Memory B cell (primary cell): ENCODE data around the gene NAV1.
"Not testable (repeated sequence)": the region's sequence is repeated elsewhere in the genome, so short reads cannot be mapped to it uniquely, and the experiment has no call there.

Experiments
- ATAC-seq: fragments of 150-1000 bp; cut with Tn5 transposase; 2 replicates; pipeline ENCODE4 v1.10.0; 2021; ENCODE audit warnings: low read depth, mild to moderate bottlenecking, moderate library complexity
- DNase-seq, 2 donors: peaks; one replicate each; pipeline ENCODE4 v3.0.0; 2022; ENCODE audit warnings: low spot score in 2 of 2
- H3K27ac Mint-ChIP-seq: one replicate; pipeline ENCODE4 v1.8.0; 2022; ENCODE audit warnings: mild to moderate bottlenecking, moderate library complexity, mixed read lengths
- H3K27me3 Mint-ChIP-seq: one replicate; pipeline ENCODE4 v1.8.0; 2022; ENCODE audit warnings: mixed read lengths
- H3K36me3 Mint-ChIP-seq: one replicate; pipeline ENCODE4 v1.8.0; 2022; ENCODE audit warnings: mild to moderate bottlenecking, mixed read lengths
- H3K4me1 Mint-ChIP-seq: one replicate; pipeline ENCODE4 v1.8.0; 2022; ENCODE audit warnings: mixed read lengths
- H3K4me3 Mint-ChIP-seq: one replicate; pipeline ENCODE4 v1.8.0; 2022; ENCODE audit warnings: mild to moderate bottlenecking, moderate library complexity, mixed read lengths
- H3K9me3 Mint-ChIP-seq: one replicate; pipeline ENCODE4 v1.8.0; 2022; ENCODE audit warnings: mixed read lengths

Gene NAV1

GRCh38 chr1:201510734-201511133 is 28.2 kb upstream of the NAV1 start:
- no peak for DNase-seq
- Mint-ChIP-seq H3K4me3 (no peak overlapping the region), H3K9me3 (no peaks in the 10 kb centered on the region), H3K4me1 (peaks cover 21% of the 10 kb centered on the region), H3K36me3 (peaks cover 10% of the 10 kb centered on the region), H3K27me3 (no peaks in the 10 kb centered on the region), H3K27ac (no peak overlapping the region)
- ATAC-seq, result no peak

GRCh38 chr1:201511396-201511940 is 27.5 kb upstream of the NAV1 start:
- Mint-ChIP-seq H3K27ac (no peak overlapping the region), H3K4me3 (no peak overlapping the region), H3K4me1 (peaks cover 16% of the 10 kb centered on the region), H3K9me3 (no peaks in the 10 kb centered on the region), H3K27me3 (no peaks in the 10 kb centered on the region), H3K36me3 (peaks cover 12% of the 10 kb centered on the region)
- DNase-seq (no peak), ATAC-seq (no peak)

- H3K36me3 Mint-ChIP-seq, result peaks cover 14% of the 10 kb centered on the region
- peaks cover 18% of the 10 kb centered on the region for H3K4me1 Mint-ChIP-seq
- H3K27ac Mint-ChIP-seq, result no peak overlapping the region
- no peaks in the 10 kb centered on the region for H3K9me3 Mint-ChIP-seq
- ATAC-seq (no peak), DNase-seq (no peak)
- H3K4me3 Mint-ChIP-seq, result no peak overlapping the region
- H3K27me3 Mint-ChIP-seq, result no peaks in the 10 kb centered on the region
Measured at GRCh38 chr1:201511941-201512539, 26.9 kb upstream of the NAV1 start.

- Mint-ChIP-seq H3K4me1 (peaks cover 14% of the 10 kb centered on the region), H3K27ac (no peak overlapping the region), H3K27me3 (no peaks in the 10 kb centered on the region), H3K36me3 (peaks cover 16% of the 10 kb centered on the region), H3K9me3 (no peaks in the 10 kb centered on the region), H3K4me3 (no peak overlapping the region)
- DNase-seq, result no peak
- no peak for ATAC-seq
Measured at GRCh38 chr1:201513498-201514243, 25.3 kb upstream of the NAV1 start.

GRCh38 chr1:201514466-201514865 is 24.5 kb upstream of the NAV1 start:
- H3K27me3 Mint-ChIP-seq, result no peaks in the 10 kb centered on the region
- H3K4me3 Mint-ChIP-seq, result no peak overlapping the region
- no peak for DNase-seq
- H3K27ac Mint-ChIP-seq, result no peak overlapping the region
- H3K9me3 Mint-ChIP-seq, result no peaks in the 10 kb centered on the region
- peaks cover 11% of the 10 kb centered on the region for H3K4me1 Mint-ChIP-seq
- ATAC-seq, result no peak
- H3K36me3 Mint-ChIP-seq, result peaks cover 16% of the 10 kb centered on the region

DNA sequence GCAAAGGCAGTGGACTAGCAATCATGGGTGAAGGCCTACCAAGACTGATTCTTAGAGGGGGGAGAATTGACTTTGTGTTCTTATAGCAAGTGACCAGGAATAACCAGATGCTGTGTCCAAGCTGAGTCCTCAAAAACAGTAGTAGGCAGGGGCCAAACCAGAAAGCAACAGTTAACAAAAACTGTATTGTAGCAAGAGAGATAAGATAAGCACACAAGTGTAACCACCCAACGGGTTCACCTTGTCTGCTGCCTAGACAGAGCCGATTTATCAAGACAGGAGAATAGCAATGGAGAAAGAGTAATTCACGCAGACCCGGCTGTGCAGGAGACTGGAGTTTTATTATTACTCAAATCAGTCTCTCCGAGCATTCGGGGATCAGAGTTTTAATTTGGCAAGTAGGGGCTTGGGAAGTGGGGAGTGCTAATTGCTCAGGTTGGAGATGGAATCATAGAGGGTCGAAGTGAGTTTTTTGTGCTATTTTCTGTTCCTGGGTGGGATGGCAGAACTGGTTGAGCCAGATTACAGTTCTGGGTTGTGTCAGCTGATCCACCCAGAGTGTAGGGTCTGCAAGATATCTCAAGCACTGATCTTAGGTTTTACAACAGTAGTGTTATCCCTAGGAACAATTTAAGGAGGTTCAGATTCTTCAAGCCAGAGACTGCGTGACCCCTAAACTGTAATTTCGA is 23.7 kb upstream of the NAV1 start:
- H3K27me3 Mint-ChIP-seq, result no peaks in the 10 kb centered on the region
- no peak overlapping the region for H3K27ac Mint-ChIP-seq
- H3K4me1 Mint-ChIP-seq, result peaks cover 5% of the 10 kb centered on the region
- no peak for DNase-seq
- H3K9me3 Mint-ChIP-seq, result no peaks in the 10 kb centered on the region
- peaks cover 16% of the 10 kb centered on the region for H3K36me3 Mint-ChIP-seq
- no peak overlapping the region for H3K4me3 Mint-ChIP-seq
- ATAC-seq, result no peak

GRCh38 chr1:201515895-201516294 is 23.0 kb upstream of the NAV1 start:
- H3K27me3 Mint-ChIP-seq, result no peaks in the 10 kb centered on the region
- no peaks in the 10 kb centered on the region for H3K9me3 Mint-ChIP-seq
- H3K4me3 Mint-ChIP-seq, result no peak overlapping the region
- no peak overlapping the region for H3K27ac Mint-ChIP-seq
- H3K36me3 Mint-ChIP-seq, result peaks cover 16% of the 10 kb centered on the region
- no peak for ATAC-seq
- peaks cover 5% of the 10 kb centered on the region for H3K4me1 Mint-ChIP-seq
- DNase-seq, result no peak

DNA sequence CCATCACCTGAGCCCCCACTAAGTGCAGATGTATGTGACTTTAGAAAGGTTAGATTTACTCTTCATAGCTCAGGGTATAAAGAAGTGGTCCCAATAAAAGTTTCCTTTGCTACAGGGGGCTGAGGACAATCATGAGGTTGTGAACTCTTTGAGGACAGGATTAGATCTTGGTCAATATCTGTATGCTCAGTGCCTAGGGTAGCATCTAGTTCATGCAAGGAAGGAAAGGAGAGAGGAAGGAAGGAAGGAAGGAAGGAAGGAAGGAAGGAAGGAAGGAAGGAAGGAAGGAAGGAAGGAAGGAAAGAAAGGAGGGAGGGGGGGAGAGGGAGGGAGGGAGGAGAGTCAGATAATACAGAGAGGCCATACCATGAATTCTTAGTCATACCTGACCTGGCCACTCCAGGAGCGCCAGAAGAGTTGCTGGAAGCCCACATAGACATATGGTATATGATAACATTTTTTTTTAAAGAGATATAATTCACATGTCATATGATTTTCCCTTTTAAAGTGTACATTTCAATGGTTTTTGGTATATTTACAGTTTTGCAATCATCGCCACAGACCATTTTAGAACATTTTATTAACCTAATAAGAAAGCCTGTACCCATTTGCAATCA is 22.3 kb upstream of the NAV1 start:
- DNase-seq (no peak), ATAC-seq (no peak)
- peaks cover 5% of the 10 kb centered on the region for H3K4me1 Mint-ChIP-seq
- H3K4me3 Mint-ChIP-seq, result no peak overlapping the region
- H3K27me3 Mint-ChIP-seq, result no peaks in the 10 kb centered on the region
- H3K9me3 Mint-ChIP-seq, result no peaks in the 10 kb centered on the region
- H3K36me3 Mint-ChIP-seq, result peaks cover 19% of the 10 kb centered on the region
- no peak overlapping the region for H3K27ac Mint-ChIP-seq

GRCh38 chr1:201517631-201518030 is 21.3 kb upstream of the NAV1 start:
- ATAC-seq (no peak), DNase-seq (no peak)
- H3K9me3 Mint-ChIP-seq, result no peaks in the 10 kb centered on the region
- H3K27me3 Mint-ChIP-seq, result no peaks in the 10 kb centered on the region
- peaks cover 25% of the 10 kb centered on the region for H3K36me3 Mint-ChIP-seq
- peaks cover 3% of the 10 kb centered on the region for H3K4me1 Mint-ChIP-seq
- no peak overlapping the region for H3K27ac Mint-ChIP-seq
- H3K4me3 Mint-ChIP-seq, result no peak overlapping the region

- Mint-ChIP-seq H3K4me3 (no peak overlapping the region), H3K9me3 (no peaks in the 10 kb centered on the region), H3K4me1 (peaks cover 3% of the 10 kb centered on the region), H3K36me3 (peaks cover 25% of the 10 kb centered on the region), H3K27ac (no peak overlapping the region), H3K27me3 (no peaks in the 10 kb centered on the region)
- DNase-seq (no peak), ATAC-seq (no peak)
Measured at GRCh38 chr1:201518071-201518470, 20.9 kb upstream of the NAV1 start.

GRCh38 chr1:201520046-201520575 is 18.8 kb upstream of the NAV1 start:
- not testable (repeated sequence) for H3K27ac Mint-ChIP-seq, H3K4me1 Mint-ChIP-seq, H3K27me3 Mint-ChIP-seq, H3K9me3 Mint-ChIP-seq, ATAC-seq, DNase-seq, H3K4me3 Mint-ChIP-seq
- peaks cover 23% of the 10 kb centered on the region for H3K36me3 Mint-ChIP-seq

DNA sequence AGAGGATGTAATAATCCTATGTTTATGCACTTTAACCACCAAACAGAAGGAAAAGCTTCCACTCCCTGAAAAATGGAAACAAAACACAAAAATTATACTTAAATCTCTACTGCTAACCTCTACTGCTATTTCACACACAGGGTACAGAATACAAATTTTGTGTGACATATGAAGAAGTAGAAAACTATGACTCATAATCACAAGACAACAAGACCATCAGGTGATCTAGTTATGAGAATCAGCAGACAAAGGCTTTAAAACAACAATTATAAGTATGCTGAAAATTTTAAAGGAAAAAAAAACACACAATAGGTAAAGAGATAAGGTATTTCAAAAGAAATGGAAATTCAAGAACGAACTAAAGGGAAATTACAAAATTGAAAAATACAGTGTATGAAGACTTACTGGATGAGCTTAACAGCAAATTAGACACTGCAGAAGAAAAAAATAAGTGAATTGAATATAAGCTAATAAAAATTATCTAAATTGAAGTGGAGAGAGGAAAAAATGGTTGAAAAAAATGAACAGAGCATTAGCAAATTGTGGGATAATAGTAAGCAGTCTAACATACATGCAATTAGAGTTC is 13.6 kb upstream of the NAV1 start:
- Mint-ChIP-seq H3K9me3 (peaks cover 3% of the 10 kb centered on the region), H3K4me1 (no peaks in the 10 kb centered on the region), H3K27me3 (no peaks in the 10 kb centered on the region), H3K27ac (no peak overlapping the region), H3K36me3 (peaks cover 20% of the 10 kb centered on the region), H3K4me3 (peak overlapping the region; percentile 6)
- DNase-seq, result no peak
- no peak for ATAC-seq

GRCh38 chr1:201527879-201528278 is 11.0 kb upstream of the NAV1 start:
- peaks cover 25% of the 10 kb centered on the region for H3K36me3 Mint-ChIP-seq
- no peak overlapping the region for H3K27ac Mint-ChIP-seq
- no peak overlapping the region for H3K4me3 Mint-ChIP-seq
- no peak for ATAC-seq
- no peaks in the 10 kb centered on the region for H3K4me1 Mint-ChIP-seq
- peaks cover 3% of the 10 kb centered on the region for H3K9me3 Mint-ChIP-seq
- DNase-seq, result no peak
- no peaks in the 10 kb centered on the region for H3K27me3 Mint-ChIP-seq
